Stimulated activated CD4-positive, alpha-beta T cell treated with anti-CD3 and anti-CD28 coated beads, Interleukin-15, amount 100 ng/mL, for 1 hour (primary cell): ENCODE measurements around the gene DCC.

ENCODE experiments used
- DNase-seq, 2 donors: peaks; one replicate each; pipeline ENCODE4 v3.0.0-alpha.2; 2020; ENCODE audit warnings: low read depth in 1 of 2, low spot score in 1 of 2

DCC gene

GRCh38 chr18:52685316-52685715 lies 345.3 kb downstream of the DCC start:
- DNase-seq: no peak

- DNase-seq: no peak
Observed at GRCh38 chr18:52691841-52692240, 351.8 kb downstream of the DCC start.

GRCh38 chr18:52694804-52695203 lies 354.8 kb downstream of the DCC start:
- DNase-seq: no peak

DNA sequence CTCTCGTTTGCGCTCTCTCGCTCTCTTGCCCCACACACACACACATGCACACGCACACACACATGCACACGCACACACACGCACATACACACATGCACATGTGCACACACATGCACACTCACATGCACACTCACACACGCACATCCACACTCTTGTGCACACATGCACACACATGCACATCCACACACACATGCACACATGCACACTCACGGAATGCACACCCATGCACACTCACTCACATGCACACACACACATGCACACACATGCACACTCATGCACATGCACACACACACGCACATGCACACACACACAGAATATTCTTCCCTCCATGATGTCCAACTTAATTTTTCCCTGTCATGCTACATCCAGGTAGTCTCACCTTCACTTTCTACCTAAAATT lies 360.1 kb downstream of the DCC start:
- DNase-seq: no peak

- no peak for DNase-seq
Observed at GRCh38 chr18:52700816-52701215, 360.8 kb downstream of the DCC start.

DNA sequence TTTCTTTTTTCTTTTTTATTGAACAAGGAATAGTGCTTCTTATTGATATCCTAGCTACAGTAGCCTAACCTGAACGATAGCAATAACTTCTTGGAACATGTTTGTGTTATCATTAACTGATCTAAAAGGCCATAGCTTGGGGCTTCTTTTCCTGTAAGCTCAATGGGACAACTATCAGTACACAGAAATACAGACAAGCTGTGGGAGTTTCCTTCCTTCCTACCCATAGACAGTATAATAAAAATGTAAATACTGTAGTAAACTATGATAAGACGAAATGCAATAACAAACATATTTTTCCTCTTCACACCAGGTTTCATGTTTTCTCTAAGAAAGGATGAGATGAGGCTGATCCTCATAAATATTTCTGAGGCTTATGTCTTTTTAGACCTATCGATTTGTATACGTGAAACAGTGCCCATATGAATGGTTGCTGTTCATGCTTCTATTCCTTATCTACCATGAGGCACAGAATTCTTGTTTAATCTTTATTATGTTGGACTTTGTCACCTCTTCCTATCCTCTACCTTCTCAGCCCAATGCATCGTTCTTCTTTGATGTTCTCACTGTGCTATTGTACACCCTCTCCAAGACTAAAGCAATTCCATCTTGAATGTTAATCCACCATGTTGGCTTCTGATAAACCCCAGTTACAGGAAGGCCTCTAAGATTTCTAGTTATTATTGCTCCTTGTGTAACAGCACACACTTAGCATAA lies 361.4 kb downstream of the DCC start:
- DNase-seq: no peak

- no peak for DNase-seq
Observed at GRCh38 chr18:52715421-52715820, 375.4 kb downstream of the DCC start.

GRCh38 chr18:52715991-52716390 lies 376.0 kb downstream of the DCC start:
- no peak for DNase-seq

DNA sequence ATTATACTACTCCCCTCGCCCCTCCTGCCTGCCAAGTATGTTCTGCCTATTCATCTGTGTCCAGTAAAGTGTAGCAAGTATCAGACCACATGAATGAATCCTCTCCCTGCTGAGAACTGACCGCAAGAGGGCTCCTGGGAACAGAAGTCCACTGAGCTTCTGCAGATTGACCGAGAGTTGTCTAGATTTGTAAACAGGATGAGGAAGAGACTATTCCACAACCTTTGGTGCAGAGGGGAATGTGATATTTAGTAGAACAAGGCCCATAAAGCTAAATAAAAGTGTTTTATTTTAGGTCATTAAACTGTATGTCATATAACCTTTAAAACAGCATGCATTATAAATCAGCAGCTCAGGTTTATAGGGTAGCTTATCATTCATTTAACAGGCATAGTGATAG lies 377.0 kb downstream of the DCC start:
- DNase-seq: no peak

GRCh38 chr18:52722904-52723303 lies 382.9 kb downstream of the DCC start:
- no peak for DNase-seq

DNA sequence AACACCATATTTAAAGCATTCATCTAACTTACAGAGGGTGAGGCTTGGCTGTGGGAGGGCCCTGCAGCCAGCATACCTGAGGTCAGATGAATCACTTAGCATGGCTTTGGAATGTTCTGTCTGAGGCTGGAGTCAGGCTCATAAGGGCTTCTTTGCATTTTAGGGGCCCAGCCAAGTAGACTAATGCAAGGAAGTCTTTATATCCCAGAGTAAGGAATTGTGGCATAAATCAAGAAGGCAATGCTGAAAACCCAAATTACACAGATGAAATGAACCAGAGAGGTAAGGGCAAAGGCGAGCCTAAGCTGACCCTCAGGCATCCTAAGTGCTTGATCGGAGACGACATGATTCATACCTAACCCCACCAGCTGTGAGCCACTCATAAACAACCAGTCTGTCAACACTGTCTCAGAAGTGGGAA lies 383.6 kb downstream of the DCC start:
- no peak for DNase-seq

DNA sequence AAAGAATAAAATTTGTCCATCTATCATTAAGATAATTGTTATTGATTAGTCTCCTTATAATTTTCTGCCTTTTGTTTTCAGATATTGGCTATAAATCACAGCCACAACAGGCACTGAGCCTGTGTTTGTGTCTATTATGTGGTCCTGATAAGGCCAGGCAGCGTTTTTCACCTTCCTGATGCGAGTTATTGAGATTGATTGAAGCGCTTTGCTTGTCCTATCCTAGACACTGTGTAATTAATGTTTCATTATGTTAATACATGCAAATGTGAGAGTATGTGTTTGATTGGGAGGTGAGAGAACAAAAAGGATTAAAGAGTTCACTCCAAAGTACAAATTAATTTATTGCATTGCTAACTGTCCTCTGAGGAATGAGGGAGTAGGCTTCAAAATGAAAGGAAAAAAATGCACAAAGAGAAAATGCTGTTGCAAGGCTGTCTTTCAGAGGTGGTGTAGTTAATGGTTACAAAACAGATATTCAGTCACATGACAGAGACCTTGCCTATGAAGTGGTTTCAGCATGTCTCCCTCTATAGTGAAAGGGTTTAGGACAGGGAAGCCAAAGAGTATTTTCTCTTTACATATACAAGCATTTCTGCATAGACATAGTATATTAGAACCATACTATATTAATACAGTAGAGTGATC lies 391.1 kb downstream of the DCC start:
- no peak for DNase-seq

DNA sequence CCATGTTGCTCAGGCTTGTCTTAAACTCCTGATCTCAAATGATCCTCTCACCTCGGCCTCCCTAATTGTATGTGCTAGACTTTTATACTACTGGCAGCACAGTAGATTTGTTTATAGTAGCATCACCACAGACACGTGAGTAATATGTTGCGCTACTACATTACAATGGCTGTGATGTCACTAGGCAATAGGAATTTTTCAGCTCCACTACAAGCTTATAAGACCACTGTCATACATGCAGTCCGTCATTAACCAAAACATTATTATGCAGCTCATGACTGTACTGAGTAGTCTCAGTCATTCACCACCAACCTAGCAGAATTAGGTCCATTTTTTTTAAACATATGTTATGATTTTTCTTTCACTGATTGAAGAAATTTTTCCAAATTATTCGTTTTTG lies 398.9 kb downstream of the DCC start:
- DNase-seq: no peak

GRCh38 chr18:52746986-52747385 lies 407.0 kb downstream of the DCC start:
- DNase-seq: no peak

- no peak for DNase-seq
Observed at GRCh38 chr18:52747869-52748268, 407.9 kb downstream of the DCC start.

DNA sequence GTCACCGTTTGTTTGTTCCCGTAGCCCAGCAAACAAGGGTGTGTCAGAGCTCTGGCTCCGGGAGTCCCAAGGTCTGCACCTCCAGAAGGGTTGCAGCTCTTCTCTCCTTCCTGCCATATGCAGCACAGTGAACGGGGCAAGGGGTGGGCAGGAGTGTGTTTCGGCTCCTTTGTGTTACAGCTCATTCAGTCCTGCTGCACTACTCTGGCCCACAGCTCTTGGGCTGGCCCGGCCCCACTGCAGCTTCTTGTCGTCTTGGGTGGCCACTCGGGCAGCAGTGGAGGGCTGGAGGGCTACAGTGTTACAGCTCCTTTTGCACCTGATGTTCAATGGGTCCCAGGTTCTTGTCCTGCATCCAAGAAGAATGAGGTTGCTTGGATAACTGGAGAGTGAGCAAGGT lies 408.3 kb downstream of the DCC start:
- DNase-seq: no peak

GRCh38 chr18:52749542-52749941 lies 409.5 kb downstream of the DCC start:
- DNase-seq: no peak

DNA sequence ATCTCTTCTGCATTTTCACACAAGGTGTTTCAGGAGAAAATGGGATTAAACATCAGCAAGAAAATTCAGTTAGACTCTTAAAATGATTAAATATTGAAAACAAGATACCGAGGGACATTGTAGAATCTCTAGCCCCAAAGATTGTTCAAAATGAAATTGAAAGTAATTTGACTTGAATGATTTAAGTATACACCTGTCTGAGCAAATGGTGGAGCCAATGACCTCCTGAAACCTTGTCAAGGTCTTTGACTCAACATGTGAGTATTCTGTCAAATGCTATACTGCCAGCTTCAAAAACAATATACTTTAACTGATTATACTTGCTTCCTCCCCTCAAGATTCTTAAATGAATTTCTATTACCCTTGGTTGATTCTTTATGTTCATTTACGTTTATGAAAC lies 411.0 kb downstream of the DCC start:
- no peak for DNase-seq

DNA sequence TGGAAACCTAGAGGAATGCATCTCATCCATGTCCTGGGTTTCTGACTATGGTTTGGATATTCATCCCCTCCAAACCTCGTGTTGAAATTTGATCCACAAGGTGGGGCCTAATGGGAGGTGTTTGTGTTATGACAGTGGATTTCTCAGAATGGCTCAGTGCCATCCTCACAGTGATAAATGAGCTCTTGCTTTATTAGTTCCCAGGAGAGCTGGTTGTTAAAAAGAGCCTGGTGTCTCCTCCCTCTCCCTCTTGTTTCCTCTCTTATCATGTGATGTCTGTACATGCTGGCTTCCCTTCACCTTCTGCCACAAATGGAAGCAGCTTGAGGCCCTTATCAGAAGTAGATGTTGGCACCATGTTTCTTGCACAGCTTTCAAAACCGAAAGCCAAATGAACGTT lies 424.3 kb downstream of the DCC start:
- no peak for DNase-seq

DNA sequence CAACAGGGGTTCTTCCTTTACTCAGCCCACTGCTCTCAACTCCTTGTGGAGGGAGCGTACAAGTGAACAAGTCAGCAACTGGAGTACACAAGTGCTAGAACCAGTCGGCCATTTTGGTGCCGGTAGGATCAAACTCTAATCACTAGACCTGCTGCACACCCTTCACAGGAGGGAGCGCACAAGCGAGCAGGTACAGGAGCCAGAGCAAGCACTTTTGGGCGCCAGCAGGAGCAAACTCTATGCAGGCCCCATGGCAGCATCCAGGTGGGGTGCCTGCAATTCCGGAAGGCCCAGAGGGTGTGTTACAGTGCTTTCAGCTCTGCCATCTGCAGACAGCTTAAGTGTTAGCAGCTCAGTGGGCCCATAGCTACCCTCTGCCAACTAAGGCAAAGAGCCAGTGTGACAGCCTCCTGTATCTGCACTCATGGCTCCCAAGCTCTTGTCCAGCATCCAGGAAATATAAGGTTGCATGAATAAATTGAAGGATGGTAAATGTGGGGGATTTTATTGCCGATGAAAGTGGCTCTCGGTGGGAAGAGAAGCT lies 426.1 kb downstream of the DCC start:
- no peak for DNase-seq

DNA sequence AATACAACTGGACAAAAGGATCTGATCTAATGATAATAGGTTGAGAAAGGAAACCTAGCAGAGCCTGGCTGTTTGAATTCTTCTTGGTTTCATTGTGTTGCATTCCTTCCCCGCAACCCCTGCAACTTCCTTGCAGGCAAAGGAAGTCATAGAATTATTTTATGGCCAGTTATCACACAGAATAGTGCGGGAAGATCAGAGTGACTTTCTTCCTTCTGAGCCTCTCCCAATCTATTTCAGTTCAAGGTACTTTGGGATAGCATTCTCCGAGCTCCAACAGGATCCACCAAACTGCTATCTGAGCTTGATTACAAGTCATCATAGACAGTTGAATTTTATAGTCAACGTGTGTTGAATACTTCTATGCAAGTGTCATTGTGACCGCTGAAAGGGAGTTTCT lies 441.1 kb downstream of the DCC start:
- no peak for DNase-seq

GRCh38 chr18:52791321-52791720 lies 451.3 kb downstream of the DCC start:
- no peak for DNase-seq

DNA sequence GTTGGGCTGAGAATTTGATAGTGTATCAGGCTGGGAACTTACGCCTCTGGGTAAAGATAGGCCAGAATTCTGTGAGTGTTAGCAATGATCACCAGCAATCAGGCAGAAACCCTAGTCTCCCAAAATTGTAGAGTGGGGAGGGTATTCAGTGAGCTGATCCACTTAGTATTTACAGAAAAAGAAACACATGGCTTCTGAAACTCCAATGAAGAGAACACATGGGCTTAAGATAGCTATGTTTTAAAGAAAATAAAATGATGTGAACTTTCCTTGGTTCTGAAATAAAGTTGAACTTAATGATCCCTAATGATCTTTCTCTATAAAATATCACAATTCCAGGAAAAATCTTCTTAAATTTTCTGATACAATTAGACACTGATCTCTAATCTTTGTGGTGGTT lies 472.8 kb downstream of the DCC start:
- no peak for DNase-seq
